ENCODE measurements around the gene MOCOS. TPM values are rescaled to one million over a fixed set of nuclear protein-coding genes. Genes with fewer than 3 reads are reported as not detected.

The MOCOS gene
- polyA plus RNA-seq, 1 experiment = 12.6 TPM

- POLR2A ChIA-PET = interaction anchor here (0.6 kb wide), 1 partner anchor 104 kb away, joined by 3 read pairs; no protein-coding TSS in a partner anchor
- CTCF ChIA-PET = interaction anchor here (1.3 kb wide), 3 partner anchors 10 to 170 kb away, joined by 3 to 4 read pairs (median 3); no protein-coding TSS in a partner anchor
- TF ChIP-seq CTCF (IDR thresholded peaks at IDR 0.05; ENCODE audit: insufficient read depth, low read depth, low read length) = no peak
- H3K36me3 ChIP-seq (ENCODE audit: control insufficient read depth, insufficient read depth, low read length) = no peaks in the 10 kb centered on the region; the same call in 1 of the 2 replicates
- H3K4me3 ChIP-seq (ENCODE audit: low read depth, low read length) = peak overlapping the region; percentile 60
- no peaks in the 10 kb centered on the region for H3K27me3 ChIP-seq (ENCODE audit: control insufficient read depth, insufficient read depth, low read length)
- DNase-seq (ENCODE audit: low read depth) = no peak
Observed at GRCh38 chr18:36187826-36188721, 777 bp downstream of the MOCOS start.

- no peak for DNase-seq (ENCODE audit: low read depth)
Observed at GRCh38 chr18:36188916-36189315, 1.6 kb downstream of the MOCOS start.

GRCh38 chr18:36189486-36189885, 2.2 kb downstream of the MOCOS start:
- H3K4me3 ChIP-seq (ENCODE audit: low read depth, low read length) = no peak overlapping the region
- CTCF ChIA-PET = interaction anchor here (0.9 to 1.5 kb wide), 4 partner anchors 8 to 172 kb away, joined by 3 to 4 read pairs (median 3); no protein-coding TSS in a partner anchor

More at GRCh38 chr18:36188916-36189315, 1.6 kb downstream of the MOCOS start:
- H3K4me3 ChIP-seq (ENCODE audit: low read depth, low read length) = no peak overlapping the region; the same call in 1 of the 2 replicates
- H3K36me3 ChIP-seq (ENCODE audit: control insufficient read depth, insufficient read depth, low read length) = no peaks in the 10 kb centered on the region; the same call in 1 of the 2 replicates
- ChIA-PET POLR2A (no interaction called here), CTCF (interaction anchor here (0.9 to 1.5 kb wide), 5 partner anchors 9 to 171 kb away, joined by 3 to 4 read pairs (median 3); no protein-coding TSS in a partner anchor)
- TF ChIP-seq CTCF (IDR thresholded peaks at IDR 0.05; ENCODE audit: insufficient read depth, low read depth, low read length) = no peak
- H3K27me3 ChIP-seq (ENCODE audit: control insufficient read depth, insufficient read depth, low read length) = no peaks in the 10 kb centered on the region

GRCh38 chr18:36191286-36191685, 4.0 kb downstream of the MOCOS start:
- ChIA-PET CTCF (no interaction called here), POLR2A (no interaction called here)
- Histone ChIP-seq H3K36me3 (ENCODE audit: control insufficient read depth, insufficient read depth, low read length) (peaks cover 2% of the 10 kb centered on the region; the same call in 1 of the 2 replicates), H3K27me3 (ENCODE audit: control insufficient read depth, insufficient read depth, low read length) (no peaks in the 10 kb centered on the region), H3K4me3 (ENCODE audit: low read depth, low read length) (no peak overlapping the region)
- no peak for DNase-seq (ENCODE audit: low read depth)
- no peak for TF ChIP-seq CTCF (IDR thresholded peaks at IDR 0.05; ENCODE audit: insufficient read depth, low read depth, low read length)

More at GRCh38 chr18:36189486-36189885, 2.2 kb downstream of the MOCOS start:
- no peak for DNase-seq (ENCODE audit: low read depth)
- TF ChIP-seq CTCF (IDR thresholded peaks at IDR 0.05; ENCODE audit: insufficient read depth, low read depth, low read length) = no peak
- POLR2A ChIA-PET = no interaction called here
- Histone ChIP-seq H3K36me3 (ENCODE audit: control insufficient read depth, insufficient read depth, low read length) (no peaks in the 10 kb centered on the region; the same call in 1 of the 2 replicates), H3K27me3 (ENCODE audit: control insufficient read depth, insufficient read depth, low read length) (no peaks in the 10 kb centered on the region)

- CTCF ChIA-PET = no interaction called here
- no peak for DNase-seq (ENCODE audit: low read depth)
Observed at GRCh38 chr18:36191711-36192110, 4.4 kb downstream of the MOCOS start.

More at GRCh38 chr18:36191711-36192110, 4.4 kb downstream of the MOCOS start:
- POLR2A ChIA-PET = no interaction called here
- no peaks in the 10 kb centered on the region for H3K27me3 ChIP-seq (ENCODE audit: control insufficient read depth, insufficient read depth, low read length)
- H3K36me3 ChIP-seq (ENCODE audit: control insufficient read depth, insufficient read depth, low read length) = peaks cover 2% of the 10 kb centered on the region; the same call in 1 of the 2 replicates
- no peak overlapping the region for H3K4me3 ChIP-seq (ENCODE audit: low read depth, low read length)
- TF ChIP-seq CTCF (IDR thresholded peaks at IDR 0.05; ENCODE audit: insufficient read depth, low read depth, low read length) = no peak
